B cell (primary cell): ENCODE measurements around the gene ERICH6B. TPM values are rescaled to one million over a fixed set of nuclear protein-coding genes. Genes with fewer than 3 reads are reported as not detected.

ENCODE experiments used
- ATAC-seq: fragments of 200-7000 bp; cut with Tn5 transposase; one replicate; pipeline ENCODE4 v1.10.0; 2021; ENCODE audit warnings: low read depth, mild to moderate bottlenecking, moderate number of reproducible peaks, moderate library complexity
- CTCF ChIA-PET: fragments of 350-600 bp; sonication (Branson Sonifier 250); formaldehyde crosslinking; loops from one replicate; lab custom pipeline; 2021; ENCODE audit warnings: antibody characterized with exemption, inconsistent platforms; lab: Charles Lee
- POLR2A ChIA-PET: fragments of 350-600 bp; sonication (Branson Sonifier 250); formaldehyde crosslinking; loops from one replicate; lab custom pipeline; 2021; ENCODE audit warnings: antibody characterized with exemption; lab: Charles Lee
- DNase-seq: peaks from one replicate; pipeline ENCODE4 v3.0.0; 2013
- H2AFZ ChIP-seq: 2 replicates; pipeline ENCODE4 v1.6.1; 2012; ENCODE audit warnings: mild to moderate bottlenecking, low read depth, low read length; ENCODE audit not compliant: insufficient read depth, poor library complexity, severe bottlenecking
- H3K27ac ChIP-seq, 2 donors: 1 replicate in 1 of 2; 2 replicates in 1 of 2; pipeline ENCODE4 v1.5.1; 2012 to 2013; ENCODE audit warnings: low read length in 2 of 2, mild to moderate bottlenecking in 2 of 2, moderate library complexity in 1 of 2
- H3K27me3 ChIP-seq, 4 experiments: fragments of 200-600 bp in 1 of 4; sonication (generic) in 1 of 4; replicated peaks in 1 of 4; 1 replicate in 2 of 4; 2 replicates in 2 of 4; pipeline versions ENCODE4 v1.6.1 to v1.7.0; 2013 to 2016; ENCODE audit warnings: low read length in 3 of 4, mild to moderate bottlenecking in 2 of 4, mixed read lengths in 1 of 4, moderate library complexity in 1 of 4; ENCODE audit not compliant: insufficient read depth in 4 of 4, control insufficient read depth in 3 of 4; ENCODE audit errors: control extremely low read depth in 1 of 4
- H3K36me3 ChIP-seq, 2 experiments: replicated peaks in 1 of 2; 1 replicate in 1 of 2; 2 replicates in 1 of 2; pipeline versions ENCODE4 v1.6.1 to v1.7.1; 2013; ENCODE audit warnings: low read length in 1 of 2; ENCODE audit not compliant: insufficient read depth in 2 of 2, control insufficient read depth in 1 of 2; ENCODE audit errors: control extremely low read depth in 1 of 2, extremely low read depth in 1 of 2
- H3K4me1 ChIP-seq, 2 donors: fragments of 200-600 bp in 1 of 2; sonication (generic) in 1 of 2; 1 replicate in 1 of 2; 2 replicates in 1 of 2; pipeline versions ENCODE4 v1.5.1 to v1.6.1; 2013 to 2017; ENCODE audit warnings: low read length in 2 of 2; ENCODE audit not compliant: control insufficient read depth in 2 of 2, insufficient read depth in 2 of 2
- H3K4me2 ChIP-seq: replicated peaks from 2 replicates; pipeline ENCODE3; 2012; ENCODE audit warnings: mild to moderate bottlenecking, low read depth, low read length; ENCODE audit not compliant: poor library complexity, severe bottlenecking
- H3K4me3 ChIP-seq, 5 experiments: fragments of 200-600 bp in 1 of 5; sonication (generic) in 1 of 5; 1 replicate in 3 of 5; 2 replicates in 2 of 5; pipeline versions ENCODE4 v1.5.1 to v1.7.0; 2011 to 2016; ENCODE audit warnings: low read length in 4 of 5, mild to moderate bottlenecking in 4 of 5, low read depth in 2 of 5, control low read depth in 1 of 5, moderate library complexity in 1 of 5; ENCODE audit not compliant: insufficient read depth in 1 of 5; ENCODE audit errors: control extremely low read depth in 1 of 5, extremely low read depth in 1 of 5
- H3K79me2 ChIP-seq: fragments of 200-600 bp; sonication (generic); one replicate; pipeline ENCODE4 v1.6.0; 2016; ENCODE audit warnings: low read length; ENCODE audit not compliant: control insufficient read depth, insufficient read depth
- H3K9ac ChIP-seq: fragments of 200-600 bp; sonication (generic); 2 replicates; pipeline ENCODE4 v1.6.1; 2017; ENCODE audit warnings: mild to moderate bottlenecking, low read length, moderate library complexity
- H3K9me3 ChIP-seq, 3 donors: one replicate each; pipeline versions ENCODE4 v1.6.1 to v1.7.1; 2013; ENCODE audit warnings: low read length in 2 of 3; ENCODE audit not compliant: control insufficient read depth in 2 of 3, insufficient read depth in 1 of 3; ENCODE audit errors: control extremely low read depth in 1 of 3
- H4K20me1 ChIP-seq: 2 replicates; pipeline ENCODE4 v1.6.0; 2012; ENCODE audit warnings: mild to moderate bottlenecking, low read length; ENCODE audit not compliant: insufficient read depth, control insufficient read depth, poor library complexity, severe bottlenecking
- H3K27ac Mint-ChIP-seq: one replicate; pipeline ENCODE4 v1.8.0; 2021; ENCODE audit warnings: mixed read lengths
- H3K27me3 Mint-ChIP-seq: one replicate; pipeline ENCODE4 v1.8.0; 2021; ENCODE audit warnings: mixed read lengths
- H3K4me1 Mint-ChIP-seq: one replicate; pipeline ENCODE4 v1.8.0; 2021; ENCODE audit warnings: mixed read lengths
- H3K4me3 Mint-ChIP-seq: one replicate; pipeline ENCODE4 v1.8.0; 2021; ENCODE audit warnings: mixed read lengths
- H3K9me3 Mint-ChIP-seq: one replicate; pipeline ENCODE4 v1.8.0; 2022; ENCODE audit warnings: mixed read lengths; ENCODE audit not compliant: insufficient read depth
- EZH2 ChIP-seq: IDR thresholded peaks from 2 replicates; pipeline ENCODE4 v1.6.1; 2012; ENCODE audit warnings: borderline replicate concordance, low read depth, mild to moderate bottlenecking, moderate library complexity, low read length; ENCODE audit not compliant: insufficient read depth, poor library complexity, severe bottlenecking
- WGBS: methylation state at CpG from one replicate; pipeline ENCODE4 v1.1.5; 2013; ENCODE audit warnings: missing lambda C conversion rate; ENCODE audit not compliant: insufficient coverage; 5-methylcytosine and 5-hydroxymethylcytosine counted together
- intact Hi-C: fragments of 100-400 bp; cut with micrococcal nuclease; formaldehyde crosslinking; loops from one replicate; pipeline ENCODE4 v1.10.0; 2022
- polyA plus RNA-seq: library from polyadenylated mRNA; depleted of rRNA; stranded (reverse); fragments of >200 nt; gene quantifications from 2 replicates; pipeline ENCODE4 v1.2.3, GENCODE V29; 2012
- total RNA-seq, 2 donors: library from RNA; stranded (reverse); fragments of 120-200 nt in 1 of 2; gene quantifications; 1 replicate in 1 of 2; 2 replicates in 1 of 2; pipeline versions ENCODE4 v1.2.3 to v1.2.4, GENCODE V29; 2013 to 2022
- TF ChIP-seq, protein P1 (sequence below): fragments of 200-600 bp; IDR thresholded peaks from one replicate; pipeline ENCODE4 v1.8.0; 2022; ENCODE audit warnings: antibody characterized with exemption, mild to moderate bottlenecking

Gene ERICH6B
- total and polyA plus RNA-seq, 2 donors (not counting 1 experiment from before 2014, with no cell fraction given) = not detected

DNA sequence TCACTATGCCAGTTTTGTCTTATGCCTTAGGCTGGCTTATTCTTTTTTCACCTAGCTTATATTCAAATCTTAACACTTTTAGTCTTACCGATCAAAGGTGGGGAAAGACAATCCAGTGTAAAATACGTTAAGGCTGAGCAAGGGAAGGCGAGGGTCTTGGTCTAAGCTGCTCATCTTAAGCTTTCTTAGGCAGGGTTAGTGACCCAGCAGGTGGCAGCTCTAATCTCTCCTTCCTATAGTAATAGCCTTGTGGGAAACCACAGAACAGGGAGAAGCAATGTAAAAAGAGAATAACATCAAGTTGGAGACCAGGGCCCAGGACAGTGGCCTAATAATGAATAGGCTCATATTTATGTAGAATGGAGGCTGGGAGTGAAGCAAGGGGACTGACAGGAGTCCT, 104.9 kb downstream of the ERICH6B start:
- H2AFZ ChIP-seq = no peak overlapping the region
- Mint-ChIP-seq H3K27ac (no peak overlapping the region), H3K9me3 (no peaks in the 10 kb centered on the region), H3K27me3 (no peaks in the 10 kb centered on the region), H3K4me3 (no peak overlapping the region), H3K4me1 (peaks cover 8% of the 10 kb centered on the region)
- ChIA-PET POLR2A (no interaction called here), CTCF (interaction anchor here (0.6 to 2.2 kb wide), 11 partner anchors 8 to 827 kb away, joined by 3 to 10 read pairs (median 3); no protein-coding TSS in a partner anchor)
- H3K27me3 ChIP-seq = no peaks in the 10 kb centered on the region
- peaks cover 6% of the 10 kb centered on the region for H4K20me1 ChIP-seq
- no peak overlapping the region for H3K9ac ChIP-seq
- H3K27ac ChIP-seq = no peak overlapping the region
- no CpG with 5 or more reads among the region's 3 CpGs for WGBS
- H3K9me3 ChIP-seq = no peaks in the 10 kb centered on the region
- no peak for TF ChIP-seq EZH2
- TF ChIP-seq, protein P1, sequence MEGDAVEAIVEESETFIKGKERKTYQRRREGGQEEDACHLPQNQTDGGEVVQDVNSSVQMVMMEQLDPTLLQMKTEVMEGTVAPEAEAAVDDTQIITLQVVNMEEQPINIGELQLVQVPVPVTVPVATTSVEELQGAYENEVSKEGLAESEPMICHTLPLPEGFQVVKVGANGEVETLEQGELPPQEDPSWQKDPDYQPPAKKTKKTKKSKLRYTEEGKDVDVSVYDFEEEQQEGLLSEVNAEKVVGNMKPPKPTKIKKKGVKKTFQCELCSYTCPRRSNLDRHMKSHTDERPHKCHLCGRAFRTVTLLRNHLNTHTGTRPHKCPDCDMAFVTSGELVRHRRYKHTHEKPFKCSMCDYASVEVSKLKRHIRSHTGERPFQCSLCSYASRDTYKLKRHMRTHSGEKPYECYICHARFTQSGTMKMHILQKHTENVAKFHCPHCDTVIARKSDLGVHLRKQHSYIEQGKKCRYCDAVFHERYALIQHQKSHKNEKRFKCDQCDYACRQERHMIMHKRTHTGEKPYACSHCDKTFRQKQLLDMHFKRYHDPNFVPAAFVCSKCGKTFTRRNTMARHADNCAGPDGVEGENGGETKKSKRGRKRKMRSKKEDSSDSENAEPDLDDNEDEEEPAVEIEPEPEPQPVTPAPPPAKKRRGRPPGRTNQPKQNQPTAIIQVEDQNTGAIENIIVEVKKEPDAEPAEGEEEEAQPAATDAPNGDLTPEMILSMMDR = no peak
- H3K36me3 ChIP-seq = peaks cover 4 to 48% of the 10 kb centered on the region in 2 experiments
- DNase-seq (no peak), ATAC-seq (no peak)
- H3K4me2 ChIP-seq = no peak overlapping the region
- no peaks in the 10 kb centered on the region for H3K79me2 ChIP-seq
- H3K4me1 ChIP-seq = peaks cover 0 to 3% of the 10 kb centered on the region in 2 donors
- no peak overlapping the region for H3K4me3 ChIP-seq
- intact Hi-C loops = loop anchor here (1.0 kb wide), 1 partner anchor 811 kb away; no protein-coding TSS in a partner anchor

DNA sequence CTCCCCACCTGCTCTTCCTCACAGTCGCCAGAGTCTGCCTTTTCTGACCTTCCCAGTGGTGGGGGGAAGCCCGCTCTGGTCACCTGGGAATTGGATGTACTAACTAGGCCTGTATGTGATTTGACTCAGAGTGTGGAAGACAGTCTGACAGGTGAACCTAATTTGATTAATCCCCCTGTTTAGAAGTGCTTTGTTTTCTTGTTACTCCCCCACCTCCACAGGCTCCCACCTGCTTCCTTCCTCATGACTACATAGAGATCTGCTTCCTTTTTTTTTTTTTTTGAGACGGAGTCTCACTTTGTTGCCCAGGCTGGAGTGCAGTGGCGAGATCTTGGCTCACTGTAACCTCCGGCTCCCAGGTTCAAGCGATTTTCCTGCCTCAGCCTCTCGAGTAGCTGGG, 106.8 kb downstream of the ERICH6B start:
- DNase-seq (no peak), ATAC-seq (no peak)
- no peaks in the 10 kb centered on the region for H3K9me3 Mint-ChIP-seq
- H3K27me3 Mint-ChIP-seq = no peaks in the 10 kb centered on the region
- no peak overlapping the region for H3K4me3 ChIP-seq
- no peak overlapping the region for H3K9ac ChIP-seq
- no peak overlapping the region for H3K4me2 ChIP-seq
- H2AFZ ChIP-seq = no peak overlapping the region
- peaks cover 8% of the 10 kb centered on the region for H3K4me1 Mint-ChIP-seq
- CTCF ChIA-PET = interaction anchor here (2.2 kb wide), 1 partner anchor 10 kb away, joined by 10 read pairs; no protein-coding TSS in a partner anchor
- peaks cover 6 to 49% of the 10 kb centered on the region in 2 experiments for H3K36me3 ChIP-seq
- H3K27ac Mint-ChIP-seq = peak overlapping the region; percentile 64
- H3K9me3 ChIP-seq = no peaks in the 10 kb centered on the region
- H3K79me2 ChIP-seq = peaks cover 3% of the 10 kb centered on the region
- 91% methylated on average over 3 of the region's 7 CpGs for WGBS
- POLR2A ChIA-PET = interaction anchor here (0.6 kb wide), 1 partner anchor 653 kb away, joined by 13 read pairs; no protein-coding TSS in a partner anchor
- H3K27me3 ChIP-seq = no peaks in the 10 kb centered on the region
- H3K4me1 ChIP-seq = peaks cover 0 to 3% of the 10 kb centered on the region in 2 donors
- no peak overlapping the region for H3K4me3 Mint-ChIP-seq
- peak overlapping the region in 1 of 2 donors; percentile 60 for H3K27ac ChIP-seq
- TF ChIP-seq EZH2 = no peak
- TF ChIP-seq, protein P1 = no peak
- intact Hi-C loops = no loop called here
- H4K20me1 ChIP-seq = peaks cover 6% of the 10 kb centered on the region
